ENCODE data around the gene STIP1. TPM values are rescaled to one million over a fixed set of nuclear protein-coding genes. Genes with fewer than 3 reads are reported as not detected.
A peak's percentile ranks its signal among the peaks of the same experiment; 100 is the strongest.

The STIP1 gene
- total RNA-seq, 1 donor from 2014 or later, result 97.4 TPM

DNA sequence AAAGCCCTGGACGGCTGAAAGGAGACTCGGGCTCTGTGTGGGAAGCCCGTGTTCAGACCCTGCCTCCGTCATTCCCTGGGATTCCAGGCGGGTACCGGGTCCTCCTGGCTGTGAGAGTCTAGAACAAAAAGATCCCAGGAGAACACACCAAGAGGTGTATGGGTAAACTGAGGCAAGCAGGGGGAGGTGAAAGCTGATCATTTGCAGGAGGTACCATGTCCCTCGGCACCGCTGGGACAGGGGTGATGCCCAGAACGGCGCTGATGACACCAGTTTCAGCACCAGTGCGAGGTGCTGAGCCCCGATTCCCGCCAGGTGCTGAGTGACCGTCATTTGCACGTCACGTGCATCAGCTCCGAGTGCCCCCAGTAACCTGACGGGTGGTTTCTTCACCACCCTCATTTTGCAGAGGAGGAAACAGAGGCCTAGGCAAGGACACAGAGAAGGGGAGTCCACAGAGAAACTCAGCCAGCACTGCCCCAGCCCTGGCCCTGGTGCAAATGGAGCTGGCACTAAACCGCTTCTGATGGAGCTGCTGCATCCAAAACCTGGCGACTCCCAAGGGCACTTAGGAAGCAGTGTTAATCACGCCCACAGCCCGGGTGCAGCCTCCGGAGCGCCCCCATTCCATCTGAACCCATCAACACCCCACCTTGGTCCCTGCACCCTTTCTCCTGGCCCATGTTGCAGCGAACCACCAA lies 36.9 kb upstream of the STIP1 start:
- H3K9me3 ChIP-seq (replicated peaks), result no peaks in the 10 kb centered on the region
- intact Hi-C loops (cut with micrococcal nuclease), result loop anchor here (5.0 kb wide), 1 partner anchor 147 kb away; no protein-coding TSS in a partner anchor
- H3K36me3 ChIP-seq, result peaks cover 5% of the 10 kb centered on the region
- DNase-seq, result no peak
- H3K27ac ChIP-seq (replicated peaks), result peak overlapping the region; percentile 88
- peak; percentile 53 for TF ChIP-seq CTCF (IDR thresholded peaks at IDR 0.05; ENCODE audit: borderline replicate concordance)
- H3K4me1 ChIP-seq, result peaks cover 73% of the 10 kb centered on the region
- H3K4me3 ChIP-seq, result peak overlapping the region; percentile 56
- H3K27me3 ChIP-seq (ENCODE audit: low read depth), result no peaks in the 10 kb centered on the region

- Histone ChIP-seq H3K27me3 (ENCODE audit: low read depth) (no peaks in the 10 kb centered on the region), H3K4me3 (no peak overlapping the region), H3K4me1 (peaks cover 74% of the 10 kb centered on the region), H3K36me3 (peaks cover 5% of the 10 kb centered on the region), H3K27ac (replicated peaks) (peak overlapping the region; percentile 88), H3K9me3 (replicated peaks) (no peaks in the 10 kb centered on the region)
- no peak for DNase-seq
- no peak for TF ChIP-seq CTCF (IDR thresholded peaks at IDR 0.05; ENCODE audit: borderline replicate concordance)
- intact Hi-C loops (cut with micrococcal nuclease), result no loop called here
Observed at GRCh38 chr11:64150051-64150450, 35.9 kb upstream of the STIP1 start.

DNA sequence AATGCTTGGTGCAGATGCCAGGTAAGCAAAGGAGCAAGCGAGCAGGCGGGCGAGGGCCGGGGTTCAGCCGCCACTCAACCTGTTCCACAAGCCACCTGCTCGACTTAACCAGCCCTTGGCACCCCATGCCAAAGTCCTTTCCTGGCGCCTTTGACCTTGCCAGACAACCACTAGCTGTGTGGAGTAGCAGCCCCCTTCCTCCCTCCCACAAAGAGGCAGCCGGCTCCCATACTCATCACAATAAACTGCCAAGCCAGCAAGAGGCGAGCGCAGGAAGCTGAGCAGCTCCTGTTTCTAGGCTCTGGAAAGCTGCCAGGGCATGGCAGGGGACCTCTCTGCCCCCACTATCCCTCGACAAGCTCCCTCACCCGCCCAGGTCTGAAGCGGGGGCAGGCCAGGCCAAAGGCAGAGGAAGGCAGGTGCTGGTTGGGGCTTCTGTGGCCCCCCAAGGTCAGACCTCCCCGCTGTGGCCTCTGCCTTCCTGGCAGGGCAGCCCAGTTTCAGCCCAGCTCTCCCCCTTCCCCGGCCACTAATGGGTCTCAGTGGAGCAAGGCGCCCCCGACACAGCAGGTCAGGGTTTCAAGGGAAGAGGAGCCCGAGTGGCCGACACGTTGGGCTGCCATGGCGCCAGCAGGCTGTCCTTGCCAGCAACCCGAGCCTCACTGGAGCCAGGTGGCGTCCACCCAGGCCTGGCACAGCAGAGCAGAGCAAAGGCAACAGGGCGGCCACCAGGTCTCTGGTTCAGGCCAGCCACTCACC lies 35.3 kb upstream of the STIP1 start:
- intact Hi-C loops (cut with micrococcal nuclease), result no loop called here
- Histone ChIP-seq H3K4me3 (no peak overlapping the region), H3K4me1 (peaks cover 74% of the 10 kb centered on the region), H3K9me3 (replicated peaks) (no peaks in the 10 kb centered on the region), H3K27ac (replicated peaks) (peak overlapping the region; percentile 88), H3K27me3 (ENCODE audit: low read depth) (no peaks in the 10 kb centered on the region), H3K36me3 (peaks cover 5% of the 10 kb centered on the region)
- TF ChIP-seq CTCF (IDR thresholded peaks at IDR 0.05; ENCODE audit: borderline replicate concordance), result no peak
- DNase-seq, result peak; percentile 75

- no peak overlapping the region for H3K4me3 ChIP-seq
- H3K27ac ChIP-seq (replicated peaks), result peak overlapping the region; percentile 88
- intact Hi-C loops (cut with micrococcal nuclease), result no loop called here
- DNase-seq, result no peak
- H3K4me1 ChIP-seq, result peaks cover 71% of the 10 kb centered on the region
- no peaks in the 10 kb centered on the region for H3K9me3 ChIP-seq (replicated peaks)
- H3K27me3 ChIP-seq (ENCODE audit: low read depth), result no peaks in the 10 kb centered on the region
- peaks cover 5% of the 10 kb centered on the region for H3K36me3 ChIP-seq
- no peak for TF ChIP-seq CTCF (IDR thresholded peaks at IDR 0.05; ENCODE audit: borderline replicate concordance)
Observed at GRCh38 chr11:64151337-64151736, 34.6 kb upstream of the STIP1 start.

DNA sequence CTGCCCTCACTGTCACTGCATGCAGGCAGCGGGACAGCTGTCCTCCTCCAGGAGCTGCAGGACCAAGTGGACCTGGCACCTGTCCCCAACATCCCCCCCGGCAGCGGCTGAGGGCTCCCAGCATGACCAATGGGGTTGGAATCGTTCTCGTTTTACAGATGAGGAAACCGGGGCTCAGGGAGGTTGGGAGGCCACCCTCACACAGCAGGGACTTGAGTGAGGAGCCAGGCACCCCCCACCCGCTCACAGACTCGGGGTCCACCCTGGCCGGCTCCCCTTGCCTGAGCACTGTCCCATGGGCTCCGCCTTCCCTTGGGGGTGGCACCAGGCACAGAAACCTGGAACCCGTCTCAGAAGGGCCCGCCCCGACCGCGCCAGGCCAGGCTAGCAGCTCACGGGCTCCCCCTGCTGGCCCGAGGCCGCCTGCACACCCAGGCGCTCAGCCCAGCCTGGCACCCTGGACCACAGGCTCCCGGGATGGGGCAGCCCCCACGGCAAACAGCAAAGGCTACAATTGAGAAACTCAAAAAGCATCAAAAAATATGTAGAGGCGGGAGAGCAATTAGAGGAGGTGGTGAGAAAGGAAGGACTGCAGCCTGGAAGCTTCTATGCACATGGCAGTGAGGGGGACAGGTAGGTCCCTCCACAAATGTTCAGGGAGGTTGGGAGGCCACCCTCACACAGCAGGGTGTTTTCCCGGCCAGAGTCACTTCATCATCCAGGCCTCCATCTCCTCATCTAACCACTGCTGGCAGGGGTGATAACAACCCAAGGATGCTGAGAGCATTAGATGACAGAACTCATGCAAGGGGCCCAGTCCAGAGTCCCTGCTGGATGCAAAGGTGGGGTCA lies 32.9 kb upstream of the STIP1 start:
- intact Hi-C loops (cut with micrococcal nuclease), result no loop called here
- peak; percentile 100 for TF ChIP-seq CTCF (IDR thresholded peaks at IDR 0.05; ENCODE audit: borderline replicate concordance)
- DNase-seq, result peak; percentile 64
- Histone ChIP-seq H3K4me1 (peaks cover 79% of the 10 kb centered on the region), H3K27me3 (ENCODE audit: low read depth) (no peaks in the 10 kb centered on the region), H3K9me3 (replicated peaks) (no peaks in the 10 kb centered on the region), H3K27ac (replicated peaks) (no peak overlapping the region), H3K36me3 (peaks cover 5% of the 10 kb centered on the region), H3K4me3 (no peak overlapping the region)
